Liver (tissue), 9 donors: Measurements from ENCODE around the gene EPS8. TPM values are rescaled to one million over a fixed set of nuclear protein-coding genes. Genes with fewer than 3 reads are reported as not detected.

ENCODE experiments used
- DNase-seq: peaks from one replicate; pipeline ENCODE4 v3.0.0-alpha.2; 2017; ENCODE audit warnings: low spot score
- H3K27ac ChIP-seq, 2 donors: one replicate each; pipeline ENCODE4 v1.7.0; 2013; ENCODE audit warnings: inconsistent platforms in 2 of 2, low read length in 2 of 2, control low read depth in 1 of 2, low read depth in 1 of 2, mild to moderate bottlenecking in 1 of 2
- H3K27me3 ChIP-seq, 4 donors: one replicate each; pipeline versions ENCODE4 v1.6.1 to v1.7.0; 2013; ENCODE audit warnings: low read length in 3 of 4, inconsistent platforms in 1 of 4, mild to moderate bottlenecking in 1 of 4, moderate library complexity in 1 of 4; ENCODE audit not compliant: control insufficient read depth in 4 of 4, insufficient read depth in 4 of 4
- H3K36me3 ChIP-seq, 4 donors: one replicate each; pipeline versions ENCODE4 v1.6.1 to v1.7.0; 2013; ENCODE audit warnings: low read length in 3 of 4, mild to moderate bottlenecking in 3 of 4, low read depth in 1 of 4, moderate library complexity in 1 of 4; ENCODE audit not compliant: control insufficient read depth in 4 of 4, insufficient read depth in 3 of 4
- H3K4me1 ChIP-seq, 4 donors: one replicate each; pipeline versions ENCODE4 v1.6.1 to v1.7.0; 2013; ENCODE audit warnings: low read length in 3 of 4, mild to moderate bottlenecking in 3 of 4, moderate library complexity in 1 of 4; ENCODE audit not compliant: control insufficient read depth in 4 of 4, insufficient read depth in 4 of 4
- H3K4me3 ChIP-seq, 3 donors: one replicate each; pipeline versions ENCODE4 v1.6.1 to v1.7.0; 2013; ENCODE audit warnings: low read length in 3 of 3, control low read depth in 1 of 3, low read depth in 1 of 3, mild to moderate bottlenecking in 1 of 3
- H3K9ac ChIP-seq, 2 donors: one replicate each; pipeline ENCODE4 v1.7.0; 2013; ENCODE audit warnings: low read length in 2 of 2, mild to moderate bottlenecking in 2 of 2, moderate library complexity in 2 of 2, control low read depth in 1 of 2, low read depth in 1 of 2
- H3K9me3 ChIP-seq, 4 donors: one replicate each; pipeline versions ENCODE4 v1.6.1 to v1.7.0; 2013; ENCODE audit warnings: low read length in 3 of 4; ENCODE audit not compliant: control insufficient read depth in 4 of 4
- CTCF ChIP-seq: fragments of 150-350 bp; IDR thresholded peaks from 2 replicates; pipeline ENCODE4 v1.5.1; 2017; ENCODE audit warnings: improper control_type of control experiment, low read depth, low read length; ENCODE audit not compliant: missing input control
- EGR1 ChIP-seq, 2 donors: IDR thresholded peaks; 2 replicates each; pipeline ENCODE4 v1.6.1; 2016 to 2018; ENCODE audit warnings: antibody characterized with exemption in 2 of 2, low read depth in 2 of 2
- FOXA1 ChIP-seq: IDR thresholded peaks from 2 replicates; pipeline ENCODE4 v1.6.1; 2016; ENCODE audit warnings: antibody characterized with exemption
- GABPA ChIP-seq, 2 donors: IDR thresholded peaks in 1 of 2; conservative IDR thresholded peaks in 1 of 2; 2 replicates each; pipeline ENCODE4 v1.6.1; 2016; ENCODE audit warnings: antibody characterized with exemption in 2 of 2, mild to moderate bottlenecking in 1 of 2, moderate library complexity in 1 of 2
- HNF4A ChIP-seq, 2 donors: conservative IDR thresholded peaks; 2 replicates each; pipeline ENCODE4 v1.6.1; 2016; ENCODE audit warnings: antibody characterized with exemption in 2 of 2, mild to moderate bottlenecking in 2 of 2
- HNF4G ChIP-seq: IDR thresholded peaks from 2 replicates; pipeline ENCODE4 v1.6.1; 2016; ENCODE audit warnings: antibody characterized with exemption
- JUND ChIP-seq, 2 donors: IDR thresholded peaks; 2 replicates each; pipeline ENCODE4 v1.6.1; 2016; ENCODE audit warnings: antibody characterized with exemption in 2 of 2
- MAX ChIP-seq: IDR thresholded peaks from 2 replicates; pipeline ENCODE4 v1.6.1; 2016; ENCODE audit warnings: antibody characterized with exemption
- NR2F2 ChIP-seq: IDR thresholded peaks from 2 replicates; pipeline ENCODE4 v1.6.1; 2016; ENCODE audit warnings: antibody characterized with exemption
- REST ChIP-seq: IDR thresholded peaks from 2 replicates; pipeline ENCODE4 v1.6.1; 2016; ENCODE audit warnings: antibody characterized with exemption, mild to moderate bottlenecking
- RXRA ChIP-seq, 2 donors: IDR thresholded peaks; 2 replicates each; pipeline ENCODE4 v1.6.1; 2017 to 2018; ENCODE audit warnings: antibody characterized with exemption in 2 of 2, mild to moderate bottlenecking in 1 of 2
- SP1 ChIP-seq: IDR thresholded peaks from 2 replicates; pipeline ENCODE4 v1.6.1; 2018; ENCODE audit warnings: antibody characterized with exemption, mild to moderate bottlenecking
- TAF1 ChIP-seq: conservative IDR thresholded peaks from 2 replicates; pipeline ENCODE4 v1.6.1; 2016; ENCODE audit warnings: antibody characterized with exemption, mild to moderate bottlenecking
- YY1 ChIP-seq: IDR thresholded peaks from 2 replicates; pipeline ENCODE4 v1.6.1; 2016; ENCODE audit warnings: antibody characterized with exemption, mild to moderate bottlenecking
- ZBTB33 ChIP-seq: IDR thresholded peaks from 2 replicates; pipeline ENCODE4 v1.6.1; 2016; ENCODE audit warnings: antibody characterized with exemption
- WGBS: extraction: QIAGEN DNeasy Blood & Tissue Kit; methylation state at CpG from one replicate; pipeline ENCODE4 v1.1.7; 2013; 5-methylcytosine and 5-hydroxymethylcytosine counted together
- polyA plus RNA-seq, 2 donors: library from polyadenylated mRNA; stranded (reverse) in 1 of 2; unstranded in 1 of 2; fragments of 200-250 nt in 1 of 2; fragments of >200 nt in 1 of 2; fragmentation: Nextera tagmentation in 1 of 2; extraction: Ambion mirVana in 1 of 2; gene quantifications; one replicate each; pipeline versions ENCODE4 v1.2.1 to v1.2.3, GENCODE V29; 2013 to 2015
- total RNA-seq, 2 donors: library from RNA; depleted of rRNA; stranded (reverse); fragments of >200 nt; gene quantifications; one replicate each; pipeline ENCODE4 v1.2.3, GENCODE V29; 2014
- donor health status: healthy.
- donor health status: healthy.
- donor health status: healthy.
- donor health status: healthy.
- donor health status: healthy.

Gene EPS8
- total and polyA plus RNA-seq, 4 donors, result 13.7 to 40.2 (median 15.0) TPM

- 100% methylated on average over 1 of the region's 1 CpG for WGBS
- H3K4me1 ChIP-seq, result peaks cover 2 to 6% (median 3%) of the 10 kb centered on the region in 4 donors
- DNase-seq, result no peak
- peaks cover 0 to 3% (median 0%) of the 10 kb centered on the region in 4 donors for H3K36me3 ChIP-seq
- H3K9ac ChIP-seq, result no peak overlapping the region
- no peak overlapping the region for H3K27ac ChIP-seq
- H3K9me3 ChIP-seq, result no peaks in the 10 kb centered on the region
- H3K4me3 ChIP-seq, result no peak overlapping the region
- TF ChIP-seq EGR1 (IDR thresholded peaks at IDR 0.05; ENCODE audit: low read depth in 2 of 2) (no peak), ZBTB33 (no peak), FOXA1 (no peak), GABPA (IDR thresholded peaks at IDR 0.05 in 1 of 2, conservative IDR thresholded peaks at IDR 0.05 in 1 of 2) (no peak), CTCF (no peak)
- no peaks in the 10 kb centered on the region for H3K27me3 ChIP-seq
These were observed 18.6 kb downstream of the EPS8 start for GRCh38 chr12:15770581-15770980.

- 88% methylated on average over 3 of the region's 3 CpGs for WGBS
- TF ChIP-seq YY1, result no peak
- TF ChIP-seq TAF1, result no peak
- TF ChIP-seq FOXA1, result no peak
- no peak for TF ChIP-seq JUND (IDR thresholded peaks at IDR 0.05)
- no peak for TF ChIP-seq HNF4A (conservative IDR thresholded peaks at IDR 0.05)
- no peak for TF ChIP-seq HNF4G
- TF ChIP-seq NR2F2, result no peak
- no peak for TF ChIP-seq MAX
- no peak for TF ChIP-seq SP1
- TF ChIP-seq CTCF, result no peak
- no peak for TF ChIP-seq EGR1 (IDR thresholded peaks at IDR 0.05; ENCODE audit: low read depth in 2 of 2)
- no peak for TF ChIP-seq RXRA (IDR thresholded peaks at IDR 0.05)
- no peak for TF ChIP-seq REST
- no peak for TF ChIP-seq GABPA (IDR thresholded peaks at IDR 0.05 in 1 of 2, conservative IDR thresholded peaks at IDR 0.05 in 1 of 2)
- no peak overlapping the region for H3K9ac ChIP-seq
- H3K4me3 ChIP-seq, result no peak overlapping the region
- H3K9me3 ChIP-seq, result no peaks in the 10 kb centered on the region
- H3K4me1 ChIP-seq, result peaks cover 2 to 4% (median 3%) of the 10 kb centered on the region in 4 donors
- peaks cover 0 to 3% (median 0%) of the 10 kb centered on the region in 4 donors for H3K36me3 ChIP-seq
- DNase-seq, result no peak
- no peak overlapping the region for H3K27ac ChIP-seq
- no peaks in the 10 kb centered on the region for H3K27me3 ChIP-seq
These were observed 19.2 kb downstream of the EPS8 start for GRCh38 chr12:15770021-15770420.
